BJ (cell line): ENCODE measurements around the gene POFUT1. TPM values are rescaled to one million over a fixed set of nuclear protein-coding genes. Genes with fewer than 3 reads are reported as not detected.

Experiments
- CTCF ChIA-PET: fragments of 350-600 bp; formaldehyde crosslinking; extraction: SDS; loops from one replicate; lab custom pipeline; 2021; ENCODE audit warnings: antibody characterized with exemption, inconsistent platforms; lab: Yijun Ruan, JAX
- POLR2A ChIA-PET: fragments of 300-600 bp; sonication (Branson Sonifier 250); formaldehyde crosslinking; extraction: SDS; loops from one replicate; lab custom pipeline; 2021; ENCODE audit warnings: antibody characterized with exemption; lab: Charles Lee
- DNase-seq: peaks from one replicate; pipeline ENCODE4 v3.0.0-alpha.2; 2011; ENCODE audit warnings: low read depth
- H3K27me3 ChIP-seq: 2 replicates; pipeline ENCODE4 v1.6.0; 2011; ENCODE audit warnings: low read length; ENCODE audit not compliant: control insufficient read depth, insufficient read depth
- H3K36me3 ChIP-seq: 2 replicates; pipeline ENCODE4 v1.5.1; 2011; ENCODE audit warnings: low read length; ENCODE audit not compliant: control insufficient read depth, insufficient read depth
- H3K4me3 ChIP-seq: 2 replicates; pipeline ENCODE4 v1.5.1; 2011; ENCODE audit warnings: low read depth, mild to moderate bottlenecking, control low read depth, low read length
- CTCF ChIP-seq: IDR thresholded peaks from 2 replicates; pipeline ENCODE4 v1.5.1; 2011; ENCODE audit warnings: low read depth, mild to moderate bottlenecking, control low read depth, inconsistent platforms, low read length, moderate library complexity; ENCODE audit not compliant: insufficient read depth
- polyA plus RNA-seq: library from polyadenylated mRNA; depleted of rRNA; stranded (reverse); fragments of >200 nt; gene quantifications from 2 replicates; pipeline ENCODE4 v1.2.3, GENCODE V29; 2011

Gene POFUT1
- polyA plus RNA-seq, 1 experiment = 56.7 TPM

- Histone ChIP-seq H3K4me3 (no peak overlapping the region), H3K36me3 (no peaks in the 10 kb centered on the region), H3K27me3 (no peaks in the 10 kb centered on the region)
- ChIA-PET POLR2A (no interaction called here), CTCF (no interaction called here)
- TF ChIP-seq CTCF = no peak
- DNase-seq = no peak
Observed at GRCh38 chr20:32183947-32184635, 23.6 kb upstream of the POFUT1 start.

DNA sequence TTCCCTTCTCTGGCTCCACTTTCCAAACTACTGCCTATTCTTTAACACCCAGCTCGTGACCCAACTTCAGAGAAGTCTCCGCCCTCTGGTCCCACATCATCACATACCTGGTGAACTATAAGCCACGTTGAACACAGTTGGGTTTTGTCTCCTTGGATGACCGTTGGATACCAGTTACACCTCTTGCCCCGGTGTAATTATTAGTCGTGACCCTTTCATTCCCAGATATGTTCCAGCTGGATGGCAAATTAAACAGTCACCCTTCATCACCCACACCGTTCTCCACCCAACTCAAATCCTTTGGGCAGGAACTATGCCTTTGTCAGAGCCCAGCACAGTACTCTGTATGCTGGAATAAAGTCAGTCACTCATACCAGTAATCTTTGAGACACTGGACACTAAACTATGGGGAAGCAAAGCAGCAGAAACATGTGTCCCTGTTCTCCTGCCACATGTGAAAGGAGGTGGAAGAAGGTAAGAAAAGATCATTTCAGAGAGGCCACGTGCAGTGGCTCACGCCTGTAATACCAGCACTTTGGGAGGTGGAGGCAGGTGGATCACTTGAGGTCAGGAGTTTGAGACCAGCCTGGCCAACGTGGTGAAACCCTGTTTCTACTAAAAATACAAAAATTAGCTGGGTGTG lies 22.6 kb upstream of the POFUT1 start:
- ChIA-PET POLR2A (no interaction called here), CTCF (interaction anchor here (0.6 to 0.7 kb wide), 3 partner anchors 16 to 343 kb away, joined by 3 to 4 read pairs (median 3); no protein-coding TSS in a partner anchor)
- DNase-seq = no peak
- no peak for TF ChIP-seq CTCF
- H3K4me3 ChIP-seq = no peak overlapping the region
- no peaks in the 10 kb centered on the region for H3K36me3 ChIP-seq
- no peaks in the 10 kb centered on the region for H3K27me3 ChIP-seq

GRCh38 chr20:32186506-32186905 lies 21.2 kb upstream of the POFUT1 start:
- Histone ChIP-seq H3K36me3 (no peaks in the 10 kb centered on the region), H3K4me3 (no peak overlapping the region), H3K27me3 (no peaks in the 10 kb centered on the region)
- POLR2A ChIA-PET = no interaction called here
- CTCF ChIA-PET = no interaction called here
- TF ChIP-seq CTCF = no peak
- DNase-seq = no peak

DNA sequence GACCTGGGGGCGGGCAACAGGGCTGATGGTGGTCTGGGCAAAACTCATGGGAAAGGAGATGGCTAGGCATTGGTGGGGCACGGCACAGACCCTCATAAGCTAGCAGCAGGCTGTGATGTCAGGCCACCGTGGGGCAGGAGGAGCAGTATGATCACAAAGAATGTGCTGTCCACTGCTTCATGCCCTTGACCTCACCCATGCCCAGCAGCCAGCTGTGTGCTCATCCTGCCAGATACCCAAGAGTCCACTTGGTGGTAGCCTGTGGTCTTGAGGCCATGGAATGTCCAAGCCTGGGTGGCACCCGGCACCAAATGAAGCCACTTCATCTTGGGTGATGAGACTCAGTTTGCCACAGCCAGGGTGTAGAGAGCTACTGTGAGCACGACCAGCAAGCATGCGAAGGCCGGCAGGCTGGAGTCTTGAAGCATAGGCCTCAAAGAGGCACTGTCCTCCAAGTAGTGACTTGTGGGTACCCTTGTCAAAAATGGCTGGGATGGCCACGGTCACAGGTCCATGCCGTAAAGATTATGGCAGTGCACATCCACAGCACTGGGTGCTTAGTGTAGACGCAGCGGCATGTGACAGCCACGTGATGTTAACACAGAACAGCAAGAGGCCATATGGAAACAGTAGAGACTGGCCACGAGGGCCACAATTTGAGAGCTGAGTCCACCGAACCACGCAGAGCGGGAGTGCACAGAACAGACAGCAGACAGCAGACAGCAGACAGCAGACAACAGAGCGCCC lies 19.1 kb upstream of the POFUT1 start:
- H3K27me3 ChIP-seq = no peaks in the 10 kb centered on the region
- no peaks in the 10 kb centered on the region for H3K36me3 ChIP-seq
- DNase-seq = no peak
- no peak for TF ChIP-seq CTCF
- ChIA-PET CTCF (no interaction called here), POLR2A (no interaction called here)
- no peak overlapping the region for H3K4me3 ChIP-seq

- POLR2A ChIA-PET = no interaction called here
- DNase-seq = no peak
- CTCF ChIA-PET = no interaction called here
- no peaks in the 10 kb centered on the region for H3K27me3 ChIP-seq
- TF ChIP-seq CTCF = no peak
- H3K36me3 ChIP-seq = no peaks in the 10 kb centered on the region
- no peak overlapping the region for H3K4me3 ChIP-seq
Observed at GRCh38 chr20:32189123-32189410, 18.6 kb upstream of the POFUT1 start.
